Liver (tissue), 3 donors: Measurements from ENCODE around the gene MAP4K3.

Experiments used
- JUND ChIP-seq, 2 donors: IDR thresholded peaks; 2 replicates each; pipeline ENCODE4 v1.6.1; 2016; ENCODE audit warnings: antibody characterized with exemption in 2 of 2
- NR2F2 ChIP-seq: IDR thresholded peaks from 2 replicates; pipeline ENCODE4 v1.6.1; 2016; ENCODE audit warnings: antibody characterized with exemption
- RAD21 ChIP-seq, 2 donors: IDR thresholded peaks; 2 replicates each; pipeline ENCODE4 v1.6.1; 2016; ENCODE audit warnings: antibody characterized with exemption in 2 of 2, mild to moderate bottlenecking in 2 of 2
- RXRA ChIP-seq, 2 donors: IDR thresholded peaks; 2 replicates each; pipeline ENCODE4 v1.6.1; 2017 to 2018; ENCODE audit warnings: antibody characterized with exemption in 2 of 2, mild to moderate bottlenecking in 1 of 2
- YY1 ChIP-seq: IDR thresholded peaks from 2 replicates; pipeline ENCODE4 v1.6.1; 2016; ENCODE audit warnings: antibody characterized with exemption, mild to moderate bottlenecking
- TF ChIP-seq, protein P1 (sequence below): fragments of 150-350 bp; IDR thresholded peaks from 2 replicates; pipeline ENCODE4 v1.5.1; 2017; ENCODE audit warnings: improper control_type of control experiment, low read depth, low read length; ENCODE audit not compliant: missing input control
- donor health status: healthy.
- donor health status: healthy.

DNA sequence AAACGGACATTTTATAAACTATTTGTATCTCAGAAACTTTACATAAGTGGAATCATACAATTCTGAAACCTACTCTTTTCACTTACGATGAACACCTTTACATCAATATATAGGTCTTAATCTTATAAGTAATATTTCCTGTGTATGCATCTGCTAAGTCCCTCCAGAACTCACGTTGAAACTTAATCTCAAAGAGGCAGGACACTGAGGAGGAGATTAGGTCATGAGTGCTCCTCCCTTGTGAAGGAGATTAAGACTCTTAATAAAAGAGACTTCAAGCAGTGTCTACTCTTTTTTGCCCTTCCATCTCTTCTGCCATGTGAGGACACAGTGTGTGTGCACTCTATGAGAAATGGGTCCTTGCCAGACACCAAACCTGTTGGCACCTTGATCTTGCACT, 98.6 kb downstream of the MAP4K3 start:
- TF ChIP-seq, protein P1, sequence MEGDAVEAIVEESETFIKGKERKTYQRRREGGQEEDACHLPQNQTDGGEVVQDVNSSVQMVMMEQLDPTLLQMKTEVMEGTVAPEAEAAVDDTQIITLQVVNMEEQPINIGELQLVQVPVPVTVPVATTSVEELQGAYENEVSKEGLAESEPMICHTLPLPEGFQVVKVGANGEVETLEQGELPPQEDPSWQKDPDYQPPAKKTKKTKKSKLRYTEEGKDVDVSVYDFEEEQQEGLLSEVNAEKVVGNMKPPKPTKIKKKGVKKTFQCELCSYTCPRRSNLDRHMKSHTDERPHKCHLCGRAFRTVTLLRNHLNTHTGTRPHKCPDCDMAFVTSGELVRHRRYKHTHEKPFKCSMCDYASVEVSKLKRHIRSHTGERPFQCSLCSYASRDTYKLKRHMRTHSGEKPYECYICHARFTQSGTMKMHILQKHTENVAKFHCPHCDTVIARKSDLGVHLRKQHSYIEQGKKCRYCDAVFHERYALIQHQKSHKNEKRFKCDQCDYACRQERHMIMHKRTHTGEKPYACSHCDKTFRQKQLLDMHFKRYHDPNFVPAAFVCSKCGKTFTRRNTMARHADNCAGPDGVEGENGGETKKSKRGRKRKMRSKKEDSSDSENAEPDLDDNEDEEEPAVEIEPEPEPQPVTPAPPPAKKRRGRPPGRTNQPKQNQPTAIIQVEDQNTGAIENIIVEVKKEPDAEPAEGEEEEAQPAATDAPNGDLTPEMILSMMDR: no peak
- TF ChIP-seq JUND (IDR thresholded peaks at IDR 0.05): no peak
- TF ChIP-seq RAD21 (IDR thresholded peaks at IDR 0.05): no peak
- TF ChIP-seq YY1: no peak
- TF ChIP-seq RXRA (IDR thresholded peaks at IDR 0.05): no peak
- no peak for TF ChIP-seq NR2F2
